HCT116 (cell line): ENCODE results near the gene RFX8.
"Not testable (repeated sequence)": the region's sequence is repeated elsewhere in the genome, so short reads cannot be mapped to it uniquely, and the experiment has no call there.

Source experiments
- CBX3 ChIP-seq: IDR thresholded peaks from 2 replicates; pipeline ENCODE4 v1.6.1; 2012; ENCODE audit warnings: low read depth
- EGR1 ChIP-seq: IDR thresholded peaks from 2 replicates; pipeline ENCODE4 v1.6.1; 2012; ENCODE audit warnings: low read depth
- EZH2 ChIP-seq: fragments of 200-600 bp; sonication (generic); IDR thresholded peaks from 2 replicates; pipeline ENCODE4 v1.6.1; 2017; ENCODE audit warnings: antibody characterized with exemption, mixed run types
- EZH2phosphoT487 ChIP-seq: fragments of 200-600 bp; IDR thresholded peaks from 2 replicates; pipeline ENCODE4 v1.6.1; 2018; ENCODE audit warnings: antibody characterized with exemption, borderline replicate concordance
- POLR2A ChIP-seq: IDR thresholded peaks from 2 replicates; pipeline ENCODE4 v1.7.0; 2011; ENCODE audit warnings: borderline replicate concordance; ENCODE audit not compliant: insufficient read depth, insufficient read length; ENCODE audit errors: extremely low read depth
- POLR2AphosphoS5 ChIP-seq: IDR thresholded peaks from 2 replicates; pipeline ENCODE4 v1.6.1; 2011; ENCODE audit warnings: mild to moderate bottlenecking, low read depth, low read length, moderate library complexity
- RAD21 ChIP-seq: IDR thresholded peaks from 2 replicates; pipeline ENCODE4 v1.6.1; 2012; ENCODE audit warnings: low read depth, mild to moderate bottlenecking
- SIN3A ChIP-seq: IDR thresholded peaks from 2 replicates; pipeline ENCODE4 v1.6.1; 2012; ENCODE audit warnings: low read depth
- TCF7L2 ChIP-seq: IDR thresholded peaks from 2 replicates; pipeline ENCODE4 v1.7.0; 2011; ENCODE audit warnings: borderline replicate concordance, inconsistent platforms; ENCODE audit not compliant: insufficient read depth, insufficient read length; ENCODE audit errors: extremely low read depth
- TF ChIP-seq, protein P1 (sequence below), 3 experiments: fragments of 200-600 bp in 1 of 3; sonication (generic) in 1 of 3; IDR thresholded peaks in 2 of 3; conservative IDR thresholded peaks in 1 of 3; 2 replicates each; pipeline ENCODE4 v1.5.1; 2012 to 2017; ENCODE audit warnings: low read depth in 2 of 3, low read length in 2 of 3, antibody characterized with exemption in 1 of 3, borderline replicate concordance in 1 of 3, control low read depth in 1 of 3, mild to moderate bottlenecking in 1 of 3, mixed read lengths in 1 of 3, mixed run types in 1 of 3, moderate library complexity in 1 of 3; ENCODE audit not compliant: insufficient read depth in 1 of 3
- TF ChIP-seq, protein P2 (sequence below): IDR thresholded peaks from 2 replicates; pipeline ENCODE4 v1.6.1; 2012
- TF ChIP-seq, protein P3 (sequence below): IDR thresholded peaks from 2 replicates; pipeline ENCODE4 v1.6.1; 2011; ENCODE audit warnings: mild to moderate bottlenecking, low read length, moderate library complexity; ENCODE audit not compliant: insufficient replicate concordance; ENCODE audit errors: extremely low read depth
- TF ChIP-seq, protein P4 (sequence below): IDR thresholded peaks from 2 replicates; pipeline ENCODE4 v1.6.1; 2012; ENCODE audit warnings: low read depth
- TF ChIP-seq, protein P5 (sequence below): IDR thresholded peaks from 2 replicates; pipeline ENCODE4 v1.6.1; 2012

DNA sequence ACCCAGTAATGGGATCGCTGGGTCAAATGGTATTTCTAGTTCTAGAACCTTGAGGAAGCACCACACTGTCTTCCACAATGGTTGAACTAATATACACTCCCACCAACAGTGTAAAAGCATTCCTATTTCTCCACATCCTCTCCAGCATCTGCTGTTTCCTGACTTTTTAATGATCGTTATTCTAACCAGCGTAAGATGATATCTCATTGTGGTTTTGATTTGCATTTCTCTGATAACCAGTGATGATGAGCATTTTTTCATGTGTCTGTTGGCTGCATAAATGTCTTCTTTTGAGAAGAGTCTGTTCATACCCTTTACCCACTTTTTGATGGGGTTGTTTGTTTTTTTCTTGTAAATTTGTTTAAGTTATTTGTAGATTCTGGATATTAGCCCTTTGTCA lies 20.5 kb downstream of the RFX8 start:
- TF ChIP-seq, protein P1, sequence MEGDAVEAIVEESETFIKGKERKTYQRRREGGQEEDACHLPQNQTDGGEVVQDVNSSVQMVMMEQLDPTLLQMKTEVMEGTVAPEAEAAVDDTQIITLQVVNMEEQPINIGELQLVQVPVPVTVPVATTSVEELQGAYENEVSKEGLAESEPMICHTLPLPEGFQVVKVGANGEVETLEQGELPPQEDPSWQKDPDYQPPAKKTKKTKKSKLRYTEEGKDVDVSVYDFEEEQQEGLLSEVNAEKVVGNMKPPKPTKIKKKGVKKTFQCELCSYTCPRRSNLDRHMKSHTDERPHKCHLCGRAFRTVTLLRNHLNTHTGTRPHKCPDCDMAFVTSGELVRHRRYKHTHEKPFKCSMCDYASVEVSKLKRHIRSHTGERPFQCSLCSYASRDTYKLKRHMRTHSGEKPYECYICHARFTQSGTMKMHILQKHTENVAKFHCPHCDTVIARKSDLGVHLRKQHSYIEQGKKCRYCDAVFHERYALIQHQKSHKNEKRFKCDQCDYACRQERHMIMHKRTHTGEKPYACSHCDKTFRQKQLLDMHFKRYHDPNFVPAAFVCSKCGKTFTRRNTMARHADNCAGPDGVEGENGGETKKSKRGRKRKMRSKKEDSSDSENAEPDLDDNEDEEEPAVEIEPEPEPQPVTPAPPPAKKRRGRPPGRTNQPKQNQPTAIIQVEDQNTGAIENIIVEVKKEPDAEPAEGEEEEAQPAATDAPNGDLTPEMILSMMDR (IDR thresholded peaks at IDR 0.05 in 2 of 3, conservative IDR thresholded peaks at IDR 0.05 in 1 of 3; ENCODE audit: borderline replicate concordance in 1 of 3, insufficient read depth in 1 of 3, low read depth in 2 of 3, low read length in 2 of 3) = not testable (repeated sequence)
- TF ChIP-seq, protein P2, sequence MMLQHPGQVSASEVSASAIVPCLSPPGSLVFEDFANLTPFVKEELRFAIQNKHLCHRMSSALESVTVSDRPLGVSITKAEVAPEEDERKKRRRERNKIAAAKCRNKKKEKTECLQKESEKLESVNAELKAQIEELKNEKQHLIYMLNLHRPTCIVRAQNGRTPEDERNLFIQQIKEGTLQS = not testable (repeated sequence)
- not testable (repeated sequence) for TF ChIP-seq EZH2, TCF7L2, POLR2A, POLR2AphosphoS5, SIN3A, EZH2phosphoT487, EGR1, RAD21, CBX3
- TF ChIP-seq, protein P3, sequence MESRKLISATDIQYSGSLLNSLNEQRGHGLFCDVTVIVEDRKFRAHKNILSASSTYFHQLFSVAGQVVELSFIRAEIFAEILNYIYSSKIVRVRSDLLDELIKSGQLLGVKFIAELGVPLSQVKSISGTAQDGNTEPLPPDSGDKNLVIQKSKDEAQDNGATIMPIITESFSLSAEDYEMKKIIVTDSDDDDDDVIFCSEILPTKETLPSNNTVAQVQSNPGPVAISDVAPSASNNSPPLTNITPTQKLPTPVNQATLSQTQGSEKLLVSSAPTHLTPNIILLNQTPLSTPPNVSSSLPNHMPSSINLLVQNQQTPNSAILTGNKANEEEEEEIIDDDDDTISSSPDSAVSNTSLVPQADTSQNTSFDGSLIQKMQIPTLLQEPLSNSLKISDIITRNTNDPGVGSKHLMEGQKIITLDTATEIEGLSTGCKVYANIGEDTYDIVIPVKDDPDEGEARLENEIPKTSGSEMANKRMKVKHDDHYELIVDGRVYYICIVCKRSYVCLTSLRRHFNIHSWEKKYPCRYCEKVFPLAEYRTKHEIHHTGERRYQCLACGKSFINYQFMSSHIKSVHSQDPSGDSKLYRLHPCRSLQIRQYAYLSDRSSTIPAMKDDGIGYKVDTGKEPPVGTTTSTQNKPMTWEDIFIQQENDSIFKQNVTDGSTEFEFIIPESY = not testable (repeated sequence)
- TF ChIP-seq, protein P4, sequence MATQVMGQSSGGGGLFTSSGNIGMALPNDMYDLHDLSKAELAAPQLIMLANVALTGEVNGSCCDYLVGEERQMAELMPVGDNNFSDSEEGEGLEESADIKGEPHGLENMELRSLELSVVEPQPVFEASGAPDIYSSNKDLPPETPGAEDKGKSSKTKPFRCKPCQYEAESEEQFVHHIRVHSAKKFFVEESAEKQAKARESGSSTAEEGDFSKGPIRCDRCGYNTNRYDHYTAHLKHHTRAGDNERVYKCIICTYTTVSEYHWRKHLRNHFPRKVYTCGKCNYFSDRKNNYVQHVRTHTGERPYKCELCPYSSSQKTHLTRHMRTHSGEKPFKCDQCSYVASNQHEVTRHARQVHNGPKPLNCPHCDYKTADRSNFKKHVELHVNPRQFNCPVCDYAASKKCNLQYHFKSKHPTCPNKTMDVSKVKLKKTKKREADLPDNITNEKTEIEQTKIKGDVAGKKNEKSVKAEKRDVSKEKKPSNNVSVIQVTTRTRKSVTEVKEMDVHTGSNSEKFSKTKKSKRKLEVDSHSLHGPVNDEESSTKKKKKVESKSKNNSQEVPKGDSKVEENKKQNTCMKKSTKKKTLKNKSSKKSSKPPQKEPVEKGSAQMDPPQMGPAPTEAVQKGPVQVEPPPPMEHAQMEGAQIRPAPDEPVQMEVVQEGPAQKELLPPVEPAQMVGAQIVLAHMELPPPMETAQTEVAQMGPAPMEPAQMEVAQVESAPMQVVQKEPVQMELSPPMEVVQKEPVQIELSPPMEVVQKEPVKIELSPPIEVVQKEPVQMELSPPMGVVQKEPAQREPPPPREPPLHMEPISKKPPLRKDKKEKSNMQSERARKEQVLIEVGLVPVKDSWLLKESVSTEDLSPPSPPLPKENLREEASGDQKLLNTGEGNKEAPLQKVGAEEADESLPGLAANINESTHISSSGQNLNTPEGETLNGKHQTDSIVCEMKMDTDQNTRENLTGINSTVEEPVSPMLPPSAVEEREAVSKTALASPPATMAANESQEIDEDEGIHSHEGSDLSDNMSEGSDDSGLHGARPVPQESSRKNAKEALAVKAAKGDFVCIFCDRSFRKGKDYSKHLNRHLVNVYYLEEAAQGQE = not testable (repeated sequence)
- TF ChIP-seq, protein P5, sequence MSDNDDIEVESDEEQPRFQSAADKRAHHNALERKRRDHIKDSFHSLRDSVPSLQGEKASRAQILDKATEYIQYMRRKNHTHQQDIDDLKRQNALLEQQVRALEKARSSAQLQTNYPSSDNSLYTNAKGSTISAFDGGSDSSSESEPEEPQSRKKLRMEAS = not testable (repeated sequence)
